Vagina (tissue), 2 donors: ENCODE results near the gene B3GNT7.

Experiments used
- CTCF ChIP-seq, 3 experiments: fragments of 450-650 bp in 2 of 3; fragments of 200-600 bp in 1 of 3; sonication (generic) in 1 of 3; IDR thresholded peaks; one replicate each; pipeline ENCODE4 v1.5.1; 2017 to 2019; ENCODE audit warnings: antibody characterized with exemption in 3 of 3, mild to moderate bottlenecking in 2 of 3, moderate library complexity in 2 of 3
- POLR2A ChIP-seq, 2 donors: fragments of 450-650 bp; IDR thresholded peaks; one replicate each; pipeline ENCODE4 v1.6.1; 2017; ENCODE audit warnings: antibody characterized with exemption in 2 of 2, mild to moderate bottlenecking in 2 of 2, moderate library complexity in 2 of 2

- TF ChIP-seq CTCF (IDR thresholded peaks at IDR 0.05) (no peak), POLR2A (IDR thresholded peaks at IDR 0.05) (no peak)
Observed at GRCh38 chr2:231409776-231410175, 14.3 kb downstream of the B3GNT7 start.
